Bronchial epithelial cell (primary cell): Measurements from ENCODE around the gene BCL11A. TPM values are rescaled to one million over a fixed set of nuclear protein-coding genes. Genes with fewer than 3 reads are reported as not detected.

ENCODE experiments used
- DNase-seq: peaks from one replicate; pipeline ENCODE4 v3.0.0-alpha.2; 2010; ENCODE audit warnings: low read depth
- FAIRE-seq: peaks from 2 replicates; lab custom pipeline; 2011; peaks lifted over from hg19 to GRCh38; lab: Jason Lieb, UNC
- H3K27me3 ChIP-seq: 2 replicates; pipeline ENCODE4 v1.5.1; 2011; ENCODE audit warnings: low read length; ENCODE audit not compliant: control insufficient read depth, insufficient read depth
- H3K36me3 ChIP-seq: 2 replicates; pipeline ENCODE4 v1.5.1; 2011; ENCODE audit warnings: low read length; ENCODE audit not compliant: control insufficient read depth, insufficient read depth
- H3K4me3 ChIP-seq: 2 replicates; pipeline ENCODE4 v1.5.1; 2011; ENCODE audit warnings: mild to moderate bottlenecking, low read depth, low read length, control low read depth
- CTCF ChIP-seq: IDR thresholded peaks from 2 replicates; pipeline ENCODE4 v1.5.1; 2011; ENCODE audit warnings: mild to moderate bottlenecking, moderate library complexity, low read length, control low read depth, inconsistent platforms; ENCODE audit not compliant: insufficient read depth, severe bottlenecking
- total RNA-seq: library from RNA; depleted of rRNA; stranded (reverse); fragments of >200 nt; gene quantifications from 2 replicates; pipeline ENCODE4 v1.2.1, GENCODE V29; 2014

BCL11A gene
- total RNA-seq, 1 donor from 2014 or later: 1.8 TPM

DNA sequence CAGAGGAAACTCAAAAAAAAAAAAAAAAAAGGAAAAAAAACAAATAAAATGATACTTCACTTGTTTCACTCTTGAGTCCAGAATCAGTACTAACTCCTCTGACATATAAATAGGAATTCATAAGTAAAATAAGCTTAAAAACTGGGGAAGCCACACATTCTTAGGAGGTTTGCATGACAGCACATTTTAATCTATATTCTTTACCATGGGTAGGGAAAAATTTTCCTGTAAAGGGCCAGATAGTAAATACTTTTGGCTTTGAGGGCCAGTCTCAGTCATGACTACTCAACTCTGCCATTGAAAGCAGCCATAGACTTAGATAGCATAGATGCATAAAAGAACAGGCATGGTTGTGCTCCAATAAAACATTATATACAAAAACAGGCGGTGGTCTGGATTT, 145.2 kb downstream of the BCL11A start:
- TF ChIP-seq CTCF: no peak
- Histone ChIP-seq H3K27me3 (peaks cover 3% of the 10 kb centered on the region), H3K36me3 (no peaks in the 10 kb centered on the region), H3K4me3 (no peak overlapping the region)
- no peak for FAIRE-seq
- no peak for DNase-seq

DNA sequence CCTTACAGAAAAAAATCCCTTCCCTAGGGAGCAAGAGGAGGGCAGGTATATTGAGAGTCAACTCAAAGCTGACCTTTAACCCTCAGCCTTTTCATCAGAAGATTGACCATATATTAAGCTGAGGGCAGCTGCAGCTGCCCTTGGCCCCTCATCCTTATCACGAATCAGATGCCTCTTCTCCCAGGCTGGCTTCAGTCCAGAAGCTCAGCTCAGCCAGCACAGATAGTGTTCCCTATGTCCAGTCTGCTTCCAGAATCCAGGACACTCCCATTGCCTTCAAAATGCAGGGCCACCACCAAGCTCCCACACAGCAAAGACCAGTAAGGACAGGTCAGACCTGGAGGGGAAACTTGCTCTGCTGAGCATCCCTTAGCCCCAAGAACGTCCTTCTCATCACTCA, 146.1 kb downstream of the BCL11A start:
- FAIRE-seq: no peak
- Histone ChIP-seq H3K27me3 (peaks cover 3% of the 10 kb centered on the region), H3K4me3 (no peak overlapping the region), H3K36me3 (no peaks in the 10 kb centered on the region)
- no peak for TF ChIP-seq CTCF
- DNase-seq: no peak

GRCh38 chr2:60406192-60406591, 147.3 kb downstream of the BCL11A start:
- H3K4me3 ChIP-seq: no peak overlapping the region
- no peaks in the 10 kb centered on the region for H3K36me3 ChIP-seq
- no peak for FAIRE-seq
- no peak for DNase-seq
- H3K27me3 ChIP-seq: peaks cover 3% of the 10 kb centered on the region
- no peak for TF ChIP-seq CTCF

- TF ChIP-seq CTCF: no peak
- no peak for DNase-seq
- Histone ChIP-seq H3K27me3 (peaks cover 3% of the 10 kb centered on the region), H3K4me3 (no peak overlapping the region), H3K36me3 (no peaks in the 10 kb centered on the region)
- FAIRE-seq: no peak
These were observed 148.1 kb downstream of the BCL11A start for GRCh38 chr2:60405271-60405919.

Other genes starting within 250 kb of the BCL11A start
- 8.4 and 9.7 TPM in 2 replicates for gene PAPOLG, start 202.6 kb upstream of the BCL11A start, total RNA-seq